GM12891 (cell line): ENCODE measurements around the gene ROBO1.
A peak's percentile ranks its signal among the peaks of the same experiment; 100 is the strongest.
"Not testable (repeated sequence)": the region's sequence is repeated elsewhere in the genome, so short reads cannot be mapped to it uniquely, and the experiment has no call there.

ENCODE experiments used
- DNase-seq: peaks from one replicate; pipeline ENCODE4 v3.0.0; 2011; ENCODE audit warnings: low spot score; ENCODE audit not compliant: insufficient read length
- FAIRE-seq: peaks from 2 replicates; lab custom pipeline; 2011; peaks lifted over from hg19 to GRCh38; lab: Jason Lieb, UNC
- PAX5 ChIP-seq: IDR thresholded peaks from 2 replicates; pipeline ENCODE4 v1.6.1; 2011; ENCODE audit warnings: low read length, moderate library complexity, mild to moderate bottlenecking; ENCODE audit not compliant: insufficient read depth, severe bottlenecking
- POLR2A ChIP-seq: IDR thresholded peaks from 2 replicates; pipeline ENCODE4 v1.6.1; 2011; ENCODE audit warnings: low read depth, low read length, control low read depth
- POLR2AphosphoS5 ChIP-seq: IDR thresholded peaks from 2 replicates; pipeline ENCODE4 v1.6.1; 2011; ENCODE audit warnings: low read depth, low read length, control low read depth
- POU2F2 ChIP-seq: IDR thresholded peaks from 2 replicates; pipeline ENCODE4 v1.6.1; 2011; ENCODE audit warnings: low read depth, mild to moderate bottlenecking, control low read depth, low read length, moderate library complexity
- SPI1 ChIP-seq: IDR thresholded peaks from 2 replicates; pipeline ENCODE4 v1.6.1; 2011; ENCODE audit warnings: low read depth, low read length, control low read depth
- TAF1 ChIP-seq: IDR thresholded peaks from 2 replicates; pipeline ENCODE4 v1.6.1; 2011; ENCODE audit warnings: low read depth, low read length, control low read depth

The ROBO1 gene

DNA sequence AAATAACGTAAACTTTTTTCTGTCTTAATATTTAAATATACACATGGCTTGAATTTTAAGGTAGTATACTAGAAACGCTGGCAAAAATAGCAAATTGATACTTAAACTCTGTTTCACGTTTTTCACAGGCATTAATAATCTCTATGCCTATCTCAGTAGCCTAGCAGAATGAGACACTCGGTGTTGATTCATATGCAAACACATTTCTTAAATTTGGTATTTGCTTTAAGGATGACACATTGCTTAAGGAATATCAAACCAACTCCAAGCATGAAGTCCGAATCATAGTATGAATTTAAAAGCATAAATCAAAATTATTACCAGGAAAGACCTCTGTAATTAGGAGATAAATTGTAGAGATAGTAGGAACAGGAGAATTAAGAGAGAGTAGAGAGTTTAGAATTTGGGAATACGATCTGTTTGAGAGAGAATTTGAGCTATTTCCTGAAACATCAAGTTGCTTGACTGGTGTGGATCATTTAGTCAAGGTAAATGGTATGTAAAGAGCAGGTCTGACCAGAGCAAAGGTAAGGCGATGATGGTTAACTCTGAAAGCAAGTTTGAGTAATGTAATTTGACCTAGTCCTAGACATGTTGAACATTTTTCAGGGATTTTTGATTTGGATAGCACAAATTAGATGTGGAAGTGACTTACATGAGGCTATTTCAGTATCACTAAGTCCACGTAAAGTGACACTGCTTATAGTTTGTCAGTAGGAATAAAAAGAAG, 236.1 kb downstream of the ROBO1 start:
- DNase-seq (no peak), FAIRE-seq (no peak)
- TF ChIP-seq POLR2A (no peak), POLR2AphosphoS5 (no peak), SPI1 (no peak), POU2F2 (no peak), PAX5 (no peak)

DNA sequence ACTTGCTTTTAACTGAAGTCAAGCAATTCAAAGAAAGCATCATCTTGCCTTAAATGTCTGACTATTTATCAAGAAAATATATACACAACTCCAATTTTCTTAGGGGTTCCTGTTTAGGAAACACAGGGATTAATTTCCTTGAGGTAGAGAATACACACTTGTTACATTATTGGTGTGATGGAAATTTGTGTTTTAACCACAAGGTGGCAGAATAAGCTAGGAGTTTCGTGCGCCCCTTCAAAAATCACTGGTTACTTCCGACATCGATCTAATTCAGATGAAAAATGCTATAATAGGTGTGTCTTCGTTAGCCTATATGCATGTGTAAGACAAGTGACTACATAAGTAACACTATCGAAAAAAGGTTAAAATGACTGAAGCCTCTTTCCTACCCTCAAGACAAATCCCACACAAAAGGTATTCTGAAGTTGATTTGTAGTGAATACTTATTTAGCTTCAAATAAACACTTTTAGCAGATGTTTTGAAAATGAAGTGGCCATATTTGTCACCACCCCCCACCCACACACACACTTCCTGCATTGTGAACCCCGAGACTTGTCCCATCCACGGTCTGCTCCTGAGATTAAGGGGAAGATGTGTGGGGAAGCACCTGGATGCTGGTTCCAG, 246.5 kb downstream of the ROBO1 start:
- DNase-seq (no peak), FAIRE-seq (peak; percentile 57)
- no peak for TF ChIP-seq SPI1
- TF ChIP-seq POLR2A = no peak
- TF ChIP-seq POU2F2 = no peak
- TF ChIP-seq TAF1 = no peak

DNA sequence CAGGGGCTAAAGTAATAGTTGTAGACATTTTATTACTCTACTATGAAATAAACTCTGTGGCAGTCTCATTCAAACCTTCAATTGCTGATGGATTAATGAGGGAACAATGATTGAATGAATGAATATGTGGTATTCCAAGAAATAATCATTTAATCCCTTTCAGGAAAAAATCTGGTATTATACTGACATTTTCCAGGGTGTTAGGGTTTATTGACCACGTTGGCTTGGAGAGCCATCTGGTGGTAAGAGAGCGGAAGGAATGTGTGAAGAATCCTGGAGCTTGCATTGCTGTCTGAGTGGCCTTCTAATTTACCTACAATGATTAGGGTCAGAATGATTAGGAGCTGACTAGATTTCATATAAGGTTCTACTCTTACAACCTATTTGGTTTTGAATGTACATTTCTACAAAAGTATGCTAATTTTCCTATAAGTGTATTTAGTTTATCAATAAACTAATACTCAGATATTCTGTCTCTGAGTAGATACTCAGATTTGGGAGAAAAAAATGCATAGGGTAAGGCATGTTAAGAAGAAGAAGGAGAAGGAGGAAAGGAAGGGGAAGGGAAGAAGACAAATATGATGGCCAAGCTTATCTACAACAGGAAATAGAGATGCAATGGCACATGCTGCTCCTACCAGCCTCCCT, 249.9 kb downstream of the ROBO1 start:
- FAIRE-seq (no peak), DNase-seq (no peak)
- TF ChIP-seq POU2F2 = no peak
- TF ChIP-seq TAF1 = no peak
- TF ChIP-seq PAX5 = no peak
- no peak for TF ChIP-seq POLR2A
- no peak for TF ChIP-seq POLR2AphosphoS5
- TF ChIP-seq SPI1 = no peak

DNA sequence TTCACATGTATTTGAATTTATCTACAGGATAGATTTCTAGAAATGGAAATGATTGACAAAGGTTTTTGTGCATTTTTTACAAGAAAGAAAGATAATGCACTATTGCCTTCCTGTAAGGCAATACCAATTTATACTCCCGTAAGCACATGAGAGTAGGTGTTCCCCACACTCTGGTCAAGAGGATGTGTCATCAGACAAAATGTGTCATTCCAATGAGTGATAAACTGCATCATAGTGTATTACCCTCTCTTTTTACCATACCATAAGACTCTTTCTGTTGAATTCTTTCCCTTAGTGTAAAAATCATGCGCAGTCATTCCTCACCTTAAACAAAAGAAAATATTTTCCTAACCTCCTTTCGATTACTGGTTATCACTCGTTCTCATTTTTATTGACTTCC, 251.0 kb downstream of the ROBO1 start:
- FAIRE-seq = no peak
- no peak for TF ChIP-seq POLR2AphosphoS5
- no peak for TF ChIP-seq SPI1
- TF ChIP-seq POU2F2 = no peak
- no peak for TF ChIP-seq POLR2A
- TF ChIP-seq TAF1 = no peak
- TF ChIP-seq PAX5 = no peak
- DNase-seq = no peak

DNA sequence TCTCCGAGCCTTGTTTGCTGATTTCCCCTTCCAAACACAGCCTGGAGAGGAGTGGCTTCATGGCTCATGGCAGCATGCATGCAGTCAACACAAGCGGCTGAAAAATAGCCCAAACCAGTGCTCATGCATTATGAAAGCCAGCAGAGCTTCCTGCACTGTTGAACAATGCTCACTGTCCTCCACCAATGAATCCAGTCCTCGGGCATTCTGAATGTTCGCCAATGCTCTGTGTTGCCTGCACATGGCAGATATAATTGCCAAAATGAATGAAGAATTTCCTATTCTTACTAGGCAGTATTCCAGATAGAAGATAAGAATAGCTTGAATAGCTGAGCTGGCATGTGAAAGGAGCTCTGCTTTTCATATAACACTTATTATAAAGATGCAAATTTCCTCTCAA, 252.7 kb downstream of the ROBO1 start:
- FAIRE-seq = no peak
- no peak for DNase-seq
- TF ChIP-seq SPI1 = no peak
- TF ChIP-seq POLR2AphosphoS5 = no peak
- no peak for TF ChIP-seq PAX5
- no peak for TF ChIP-seq POU2F2
- no peak for TF ChIP-seq POLR2A
- TF ChIP-seq TAF1 = no peak

DNA sequence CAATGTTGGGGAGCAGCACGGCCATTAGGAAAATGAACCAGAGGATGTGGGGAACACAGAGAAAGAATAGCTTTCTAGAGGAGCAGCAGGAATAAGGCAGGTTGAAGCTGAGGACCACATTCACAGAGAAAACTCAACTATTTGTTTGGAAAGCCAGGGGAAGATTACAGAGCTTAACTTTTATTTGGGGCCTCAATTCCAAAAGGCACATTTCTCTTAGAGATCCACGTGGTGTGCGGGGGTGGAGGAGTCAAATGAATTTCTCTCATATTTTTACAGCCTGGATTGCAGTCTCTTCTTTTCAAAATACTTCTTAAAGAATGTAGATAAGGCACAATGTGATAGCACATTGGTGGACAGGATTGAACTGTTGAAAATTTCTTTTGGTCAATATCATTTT, 253.7 kb downstream of the ROBO1 start:
- DNase-seq = no peak
- FAIRE-seq = no peak
- TF ChIP-seq POU2F2 (no peak), POLR2A (no peak), TAF1 (no peak), PAX5 (no peak), SPI1 (no peak), POLR2AphosphoS5 (no peak)

DNA sequence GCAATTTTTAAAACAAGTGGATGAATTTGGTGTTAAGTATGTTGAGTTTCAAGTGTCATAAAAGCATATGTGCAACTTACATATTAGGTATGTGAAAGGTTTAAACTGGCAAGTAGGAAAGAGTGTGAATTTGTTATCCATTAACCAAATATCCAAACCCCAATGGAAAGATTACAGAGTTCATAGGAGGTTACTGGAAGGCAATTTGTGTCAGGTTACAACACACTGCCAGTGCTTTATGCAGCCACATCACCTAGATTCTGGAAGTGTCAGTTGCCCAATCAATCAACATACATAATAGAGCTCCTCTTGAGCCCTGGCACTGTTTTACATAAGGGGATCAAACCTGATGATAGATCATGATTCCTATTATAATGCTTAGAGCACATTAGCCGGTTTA, 261.0 kb downstream of the ROBO1 start:
- DNase-seq = no peak
- TF ChIP-seq PAX5 = no peak
- TF ChIP-seq POU2F2 = no peak
- TF ChIP-seq TAF1 = no peak
- no peak for TF ChIP-seq POLR2AphosphoS5
- TF ChIP-seq SPI1 = no peak
- TF ChIP-seq POLR2A = no peak
- no peak for FAIRE-seq

DNA sequence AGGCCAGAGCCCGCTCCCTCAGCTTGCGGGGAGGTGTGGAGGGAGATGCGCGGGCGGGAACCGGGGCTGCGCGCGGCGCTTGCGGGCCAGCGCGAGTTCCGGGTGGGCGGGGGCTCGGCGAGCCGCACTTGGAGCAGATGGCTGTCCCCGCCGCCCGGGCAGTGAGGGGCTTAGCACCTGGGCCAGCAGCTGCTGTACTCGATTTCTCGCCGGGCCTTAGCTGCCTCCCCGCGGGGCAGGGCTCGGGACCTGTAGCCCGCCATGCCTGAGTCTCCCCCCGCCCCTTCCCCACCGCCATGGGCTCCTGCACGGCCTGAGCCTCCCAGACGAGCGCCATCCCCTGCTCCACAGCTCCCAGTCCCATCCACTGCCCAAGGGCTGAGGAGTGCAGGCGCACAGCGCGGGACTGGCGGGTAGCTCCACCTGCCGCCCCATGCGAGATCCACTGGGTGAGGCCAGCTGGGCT, 265.5 kb downstream of the ROBO1 start:
- FAIRE-seq, DNase-seq: not testable (repeated sequence)

DNA sequence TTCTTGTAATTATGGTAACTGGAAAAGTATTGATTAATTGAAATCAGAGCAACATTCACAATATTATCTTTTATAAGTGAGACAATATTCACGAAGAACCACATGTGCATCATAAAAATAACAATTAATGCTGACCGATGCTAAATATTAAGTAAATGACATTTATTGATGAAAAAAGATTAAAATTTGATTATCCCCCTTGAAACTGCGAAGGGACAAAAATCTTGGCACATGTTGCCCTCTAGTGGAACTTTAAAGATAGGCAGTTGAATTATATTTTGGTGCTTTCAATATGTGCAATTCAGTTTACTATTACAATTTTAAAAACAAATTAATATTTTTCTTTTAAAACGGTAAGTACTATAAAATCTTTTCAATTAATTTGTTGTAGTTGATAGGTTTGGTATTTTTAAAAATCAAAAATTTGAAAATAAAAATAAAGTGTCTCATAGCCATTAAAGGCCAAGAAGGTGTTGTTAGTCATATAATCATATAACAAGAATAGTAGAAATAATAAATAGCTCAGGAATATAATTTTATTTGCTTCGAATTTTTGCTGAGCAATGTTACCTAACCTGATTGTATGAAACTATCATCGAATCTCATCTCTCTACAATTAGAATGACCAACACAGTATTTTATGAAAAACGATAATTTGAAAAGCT, 270.2 kb downstream of the ROBO1 start:
- TF ChIP-seq TAF1 (no peak), SPI1 (no peak), PAX5 (no peak), POU2F2 (no peak), POLR2AphosphoS5 (no peak), POLR2A (no peak)
- DNase-seq = peak; percentile 24
- no peak for FAIRE-seq
